H4 (cell line): ENCODE data around the gene P2RY2. TPM values are rescaled to one million over a fixed set of nuclear protein-coding genes. Genes with fewer than 3 reads are reported as not detected.
A peak's percentile ranks its signal among the peaks of the same experiment; 100 is the strongest.
"Not testable (repeated sequence)": the region's sequence is repeated elsewhere in the genome, so short reads cannot be mapped to it uniquely, and the experiment has no call there.

Source experiments
- DNase-seq: peaks from one replicate; pipeline ENCODE4 v3.0.0-alpha.2; 2015; ENCODE audit warnings: low spot score
- total RNA-seq: library from RNA; depleted of rRNA; stranded (reverse); fragments of >200 nt; shearing (Covaris generic); gene quantifications from 2 replicates; pipeline ENCODE4 v1.2.3, GENCODE V29; 2014

P2RY2 gene
- total RNA-seq, 1 experiment from 2014 or later = not detected

DNA sequence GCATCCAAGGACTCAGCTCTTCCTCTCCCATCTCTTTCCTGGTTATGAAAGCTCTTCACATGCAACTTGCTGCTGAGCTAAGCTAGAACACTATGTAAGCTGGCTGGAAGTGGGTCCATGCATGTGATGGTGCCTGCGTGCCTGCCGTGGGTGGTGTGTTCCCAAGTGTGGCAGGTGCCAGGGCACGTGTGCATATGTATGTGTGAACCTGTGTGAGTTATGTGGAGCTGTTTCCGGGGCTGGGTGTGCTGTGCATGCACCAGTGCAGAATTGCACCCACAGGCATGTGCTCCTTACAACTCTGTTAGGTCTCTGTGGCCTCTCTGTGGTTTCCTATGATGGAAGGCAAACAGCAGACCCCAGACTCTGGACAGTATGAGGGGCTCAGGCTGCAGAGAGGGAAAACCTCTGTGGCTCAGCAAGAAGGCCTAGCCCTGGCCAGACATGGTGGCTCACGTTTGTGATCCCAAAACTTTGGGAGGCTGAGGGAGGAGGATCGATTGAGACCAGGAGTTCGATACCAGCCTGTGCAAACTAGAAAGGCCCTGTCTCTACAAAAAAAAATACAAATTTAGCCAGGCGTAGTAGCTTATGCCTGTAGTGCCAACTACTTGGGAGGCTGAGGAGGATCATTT is 49.9 kb downstream of the P2RY2 start:
- DNase-seq = no peak

DNA sequence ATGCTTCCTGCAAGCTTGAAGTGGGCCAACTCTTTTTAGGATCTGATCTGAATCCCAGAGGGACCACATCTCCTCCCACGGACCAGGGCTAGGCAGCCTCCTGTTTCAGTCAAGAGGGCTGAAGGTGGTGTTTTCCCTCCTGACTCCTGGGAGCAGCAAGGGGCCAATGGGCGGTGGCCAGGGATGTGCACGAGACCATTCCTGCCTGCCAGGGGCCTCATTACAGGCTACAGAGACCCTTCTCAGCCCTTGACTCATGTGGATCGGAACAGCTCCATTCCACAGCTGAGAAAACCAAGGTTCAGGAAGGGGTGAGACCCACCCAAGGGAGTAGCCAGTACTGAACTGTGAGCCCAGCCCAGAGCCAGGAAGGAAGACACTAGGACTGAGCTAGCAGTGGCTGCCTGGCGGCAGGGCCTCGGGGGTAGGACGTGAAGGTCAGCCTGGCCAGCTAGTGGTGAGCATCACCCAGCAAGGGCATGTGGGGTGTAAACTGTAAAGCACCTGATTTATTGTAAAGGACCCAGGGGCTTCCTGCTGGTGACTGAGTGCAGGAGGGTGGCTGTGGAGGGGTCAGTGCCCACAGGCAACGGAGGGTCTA is 50.7 kb downstream of the P2RY2 start:
- DNase-seq = no peak

DNA sequence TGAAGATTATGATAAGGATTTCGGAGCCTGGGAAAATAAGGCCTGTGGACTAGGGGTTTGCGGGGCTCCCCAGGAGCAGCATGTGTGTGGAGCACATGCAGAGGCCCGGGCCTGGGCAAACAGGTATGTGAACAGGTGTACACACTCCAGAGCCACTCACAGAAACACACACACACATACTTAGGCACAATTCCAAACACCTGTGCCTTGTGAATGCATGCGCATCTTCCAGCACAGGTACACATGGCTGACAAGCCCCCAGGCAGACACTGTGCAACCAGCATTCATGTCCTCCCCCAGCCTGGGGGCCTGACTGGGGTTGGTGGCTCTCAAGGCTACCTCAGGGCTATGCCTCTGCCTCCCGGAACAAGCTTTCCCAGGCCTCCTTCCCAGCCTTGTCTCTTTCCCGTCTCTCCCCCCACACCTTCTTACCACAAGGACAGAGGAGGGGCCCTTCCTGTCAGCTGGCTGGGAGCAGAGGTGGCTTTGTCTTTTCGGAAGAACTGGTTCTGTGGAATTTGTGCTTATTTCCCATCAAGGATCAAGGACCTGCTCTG is 51.5 kb downstream of the P2RY2 start:
- DNase-seq = no peak

DNA sequence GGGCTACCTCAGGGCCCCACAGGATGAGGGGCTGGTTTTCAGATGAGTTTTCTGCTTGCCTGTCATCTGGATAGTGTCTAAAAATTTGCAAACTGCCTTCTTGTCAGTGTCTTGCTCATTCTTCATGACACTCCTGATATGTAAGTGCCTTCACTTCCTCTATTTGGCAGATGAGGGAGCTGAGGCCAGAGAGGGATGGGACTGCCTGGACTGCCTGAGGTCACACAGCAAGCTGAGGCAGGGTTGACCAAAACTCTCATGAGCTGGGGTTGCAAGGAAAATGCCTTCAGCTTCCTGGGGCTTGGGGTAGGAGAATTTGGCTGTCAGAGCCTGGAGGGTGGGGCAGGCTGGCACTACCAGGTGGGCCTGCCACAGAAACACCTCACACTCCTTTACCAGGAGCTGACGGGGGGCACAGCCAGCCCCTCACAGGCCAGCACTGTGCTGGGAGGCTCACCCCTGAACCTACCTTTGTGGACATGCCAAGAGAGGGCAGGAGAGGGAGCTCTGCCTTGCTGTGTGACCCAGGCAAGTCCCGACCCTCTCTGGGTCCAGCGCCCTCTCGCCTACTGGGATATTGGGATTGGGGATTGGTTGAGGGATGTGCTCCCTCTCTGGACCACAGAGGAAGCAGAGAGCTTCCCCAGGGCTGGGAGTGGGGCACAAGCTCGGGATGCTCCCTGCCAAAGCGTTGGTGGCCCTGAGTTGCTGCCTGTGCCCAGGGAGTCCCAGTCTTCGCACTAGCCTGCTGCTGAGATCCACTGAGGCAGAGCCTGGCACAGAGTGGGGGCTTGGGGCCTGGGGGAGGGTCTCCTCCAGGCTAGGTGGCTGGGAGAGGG is 52.2 kb downstream of the P2RY2 start:
- DNase-seq = no peak

DNA sequence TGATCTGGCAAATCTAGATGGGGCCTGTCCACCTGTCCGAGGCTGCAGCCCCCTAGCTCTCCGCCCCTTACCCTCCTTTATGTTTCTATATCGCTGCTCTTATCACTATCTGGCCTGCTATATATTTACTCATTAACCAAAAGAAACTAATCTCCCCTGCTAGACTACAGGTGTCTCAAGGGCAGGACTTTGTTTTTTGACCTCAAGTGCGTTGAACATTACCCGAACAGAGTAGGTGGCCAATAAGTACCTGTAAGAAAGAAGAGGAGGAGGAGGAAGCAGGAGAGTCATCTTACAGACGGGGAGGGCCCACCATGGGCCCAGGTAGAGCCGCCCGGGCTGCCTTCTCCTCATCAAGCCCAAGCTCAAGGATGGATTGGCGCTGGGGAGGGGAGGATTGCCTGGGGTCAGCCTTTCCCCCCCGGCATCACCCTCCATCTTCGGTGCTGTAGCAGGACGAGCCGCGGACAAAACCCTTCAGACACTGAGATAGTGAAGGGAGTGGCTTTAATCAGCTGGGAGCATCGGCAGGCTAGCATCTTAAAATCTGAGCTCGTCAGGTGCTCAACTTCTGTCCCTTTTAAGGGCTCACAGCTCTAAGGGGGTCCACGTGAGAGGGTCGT is 52.9 kb downstream of the P2RY2 start:
- no peak for DNase-seq

DNA sequence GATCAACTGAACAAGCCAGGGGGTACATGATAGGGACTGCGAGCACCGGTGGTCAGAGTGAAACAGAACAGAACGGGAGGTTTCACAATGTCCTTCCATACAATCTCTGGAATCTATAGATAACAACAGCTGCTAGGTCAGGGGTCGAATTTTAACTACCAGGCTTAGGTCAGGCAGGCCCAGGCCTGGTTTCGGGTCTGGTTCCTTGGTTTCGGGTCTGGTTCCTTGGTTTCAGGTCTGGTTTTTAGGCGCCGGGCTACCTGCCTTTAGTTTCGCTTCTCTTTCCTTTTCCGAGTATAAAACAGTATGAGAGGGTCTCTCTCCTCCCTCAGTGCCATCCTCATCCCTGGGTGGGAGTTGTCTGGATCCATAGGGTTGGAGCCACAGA is 53.4 kb downstream of the P2RY2 start:
- DNase-seq = not testable (repeated sequence)

DNA sequence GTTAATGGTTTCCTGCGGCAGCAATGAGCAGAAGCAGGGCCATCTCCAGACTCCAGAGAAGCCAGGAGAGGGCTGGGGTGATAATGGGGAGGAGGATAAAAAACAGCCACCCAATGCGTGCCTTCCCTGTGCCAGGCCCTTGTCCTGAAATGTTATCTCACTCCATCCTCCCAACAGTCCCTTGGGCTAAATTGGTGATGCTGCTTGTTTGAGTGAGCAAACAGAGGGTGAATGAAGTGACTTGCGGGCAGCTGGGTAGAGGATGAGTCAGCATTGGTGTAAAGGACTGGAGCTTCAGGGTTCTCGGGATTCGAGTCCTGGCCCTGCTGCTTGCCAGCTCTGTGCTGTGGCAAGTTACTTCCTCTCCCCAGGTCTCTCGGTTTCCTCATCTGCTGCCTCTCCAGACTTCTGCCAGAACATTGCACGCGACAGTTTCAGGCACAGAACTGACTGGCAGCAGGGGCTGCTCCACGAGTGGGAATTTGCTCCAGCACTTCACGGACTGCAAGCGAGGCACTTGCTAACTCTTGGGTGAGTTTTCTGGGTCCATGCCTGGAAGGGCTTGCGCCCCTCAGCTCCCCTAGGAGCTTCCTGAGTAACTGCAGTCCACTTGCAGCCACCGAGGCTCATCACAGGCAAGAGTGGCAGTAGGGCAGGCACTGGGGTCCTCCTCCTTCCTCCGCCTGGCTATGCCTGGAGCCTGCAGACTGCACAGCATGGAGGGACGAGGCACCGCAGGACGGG is 54.0 kb downstream of the P2RY2 start, which contains the start of gene P2RY6:
Gene P2RY6, plus strand, starts transcription at position 403 of the 744 bp plus-strand sequence. CDS start 24,181 bp downstream, outside the sequence.
- DNase-seq = peak; percentile 88

DNA sequence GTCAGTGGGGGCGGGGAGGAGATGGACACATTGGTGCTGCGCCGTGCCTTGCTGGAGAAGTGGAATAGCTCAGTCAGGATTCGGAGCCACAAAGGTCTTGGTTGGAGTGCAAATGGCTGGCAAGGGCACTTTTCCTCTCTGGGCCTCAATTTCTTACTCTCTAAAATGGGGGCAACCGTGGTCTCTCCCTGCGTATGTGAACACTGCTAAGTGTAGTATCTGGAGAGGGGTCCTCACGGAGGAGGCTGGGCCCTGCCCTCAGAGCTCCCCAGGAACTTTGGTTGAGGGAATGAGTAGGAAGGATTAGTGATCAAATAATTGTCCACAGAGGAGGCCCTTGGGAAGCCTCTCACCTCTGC is 54.6 kb downstream of the P2RY2 start:
- DNase-seq = no peak

DNA sequence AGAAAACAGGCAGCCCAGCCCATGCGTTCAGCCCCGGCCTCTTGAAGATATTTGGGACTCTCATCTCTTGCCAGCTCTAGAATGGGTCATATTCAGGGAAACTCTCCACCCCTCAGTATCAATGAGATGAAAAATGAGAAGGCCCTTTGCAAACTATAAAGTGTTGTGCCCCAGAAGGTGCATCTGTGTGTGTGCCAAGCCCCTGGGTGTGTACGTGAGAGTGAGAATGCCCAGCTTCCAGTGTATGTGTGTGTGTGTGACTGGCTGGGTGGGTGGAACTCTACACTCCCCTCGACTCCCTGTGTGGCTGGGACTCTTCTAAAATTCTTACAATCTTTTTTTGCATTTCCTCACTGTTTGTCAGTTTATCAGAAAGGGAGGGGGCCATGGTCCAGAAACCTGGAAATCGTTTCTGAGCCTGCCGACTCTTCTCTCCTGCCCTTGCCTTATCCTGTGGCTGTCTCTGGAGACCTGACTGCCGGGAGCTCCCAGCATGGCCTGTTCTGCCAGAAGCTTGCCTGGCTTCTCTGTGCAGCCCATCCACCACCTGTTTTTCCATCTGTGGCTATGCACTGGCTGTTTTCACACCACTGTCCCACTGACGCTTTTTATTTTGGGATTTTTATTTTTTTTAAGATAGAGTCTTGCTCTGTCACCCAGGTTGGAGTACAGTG is 55.3 kb downstream of the P2RY2 start:
- DNase-seq = no peak

DNA sequence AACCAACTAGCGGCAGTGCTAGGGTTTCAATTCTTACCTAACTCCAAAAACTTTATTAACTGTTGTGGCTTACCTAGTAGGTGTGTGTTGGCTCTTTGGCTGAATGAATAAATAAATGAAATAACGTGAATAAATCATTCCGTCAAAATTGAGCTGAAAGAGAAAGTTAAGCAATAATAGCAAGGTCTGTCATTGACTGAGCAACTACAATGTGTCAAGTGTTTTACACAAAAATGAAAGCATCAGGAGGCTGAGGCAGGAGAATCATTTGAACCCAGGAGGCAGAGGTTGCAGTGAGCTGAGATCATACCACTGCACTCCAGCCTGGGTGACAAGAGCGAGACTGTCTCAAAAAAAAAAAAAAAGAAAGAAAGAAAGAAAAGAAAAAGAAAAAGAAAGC is 56.1 kb downstream of the P2RY2 start:
- DNase-seq = not testable (repeated sequence)

DNA sequence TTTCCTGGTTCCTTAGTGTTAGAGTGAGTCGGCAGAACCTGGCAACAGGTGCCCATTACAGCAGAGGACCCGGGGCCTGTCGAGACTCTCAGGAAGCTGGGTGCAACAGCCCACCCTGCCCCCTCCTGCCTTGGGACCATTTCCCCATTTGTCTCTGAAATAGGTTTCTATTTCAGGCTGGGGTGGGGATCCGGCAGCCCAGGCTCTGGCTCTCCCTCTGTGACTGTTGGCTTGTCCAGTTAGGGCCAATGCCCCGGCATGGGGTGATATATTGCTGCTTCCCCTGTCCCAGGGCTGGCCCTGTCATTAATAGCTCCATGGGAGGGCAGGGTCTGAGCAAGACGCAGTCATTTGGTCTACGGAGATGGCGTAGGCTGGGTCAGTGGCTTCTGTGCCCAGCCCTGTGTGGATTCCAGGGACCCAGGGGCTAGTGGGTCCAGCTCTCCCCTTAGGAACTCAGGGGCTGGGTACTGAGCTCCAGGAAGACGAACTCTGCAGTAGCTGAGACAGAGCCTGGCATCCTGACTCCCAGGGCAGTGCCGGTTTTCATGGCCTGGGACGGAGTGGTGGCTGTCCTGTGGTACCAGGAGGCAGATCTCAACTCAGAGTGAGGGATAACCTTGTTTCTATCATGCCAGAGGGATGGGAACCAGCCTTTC is 56.8 kb downstream of the P2RY2 start:
- DNase-seq = no peak

DNA sequence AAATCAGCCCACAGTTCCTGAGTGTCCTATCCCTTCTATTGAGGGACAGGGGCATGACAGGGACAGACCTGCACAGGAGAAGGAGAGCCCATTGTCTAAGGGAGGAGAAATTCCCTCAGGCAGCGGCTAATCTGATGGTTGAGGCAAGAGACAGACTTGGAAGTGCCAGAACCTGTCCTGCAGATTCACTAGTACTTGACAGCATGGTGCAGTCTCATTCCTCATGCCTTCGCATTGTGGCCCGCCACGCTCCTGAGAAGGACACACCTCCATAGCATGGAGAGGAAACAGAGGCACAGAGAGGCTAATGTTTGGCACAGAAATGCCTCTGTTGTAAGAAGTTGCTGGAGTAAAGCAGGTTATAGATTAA is 57.3 kb downstream of the P2RY2 start:
- no peak for DNase-seq

DNA sequence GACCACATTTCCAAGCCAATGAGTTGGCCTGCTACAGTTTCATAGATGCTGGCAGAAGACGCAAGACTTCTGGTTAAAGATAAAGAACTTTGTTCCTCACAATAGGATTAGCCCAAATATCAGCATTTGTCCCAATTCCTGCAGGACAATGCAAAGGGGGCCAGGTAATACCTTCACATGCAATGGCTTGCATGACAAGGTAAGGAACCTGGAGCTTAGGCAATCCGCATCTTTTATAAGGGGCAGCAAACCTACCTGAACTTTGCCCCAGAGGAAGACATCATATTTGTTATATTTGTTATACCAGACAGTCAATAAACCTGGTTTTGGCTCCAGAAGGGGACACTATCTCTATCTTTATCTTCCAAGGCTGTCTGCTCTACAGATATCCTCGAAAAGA is 59.4 kb downstream of the P2RY2 start:
- no peak for DNase-seq

DNA sequence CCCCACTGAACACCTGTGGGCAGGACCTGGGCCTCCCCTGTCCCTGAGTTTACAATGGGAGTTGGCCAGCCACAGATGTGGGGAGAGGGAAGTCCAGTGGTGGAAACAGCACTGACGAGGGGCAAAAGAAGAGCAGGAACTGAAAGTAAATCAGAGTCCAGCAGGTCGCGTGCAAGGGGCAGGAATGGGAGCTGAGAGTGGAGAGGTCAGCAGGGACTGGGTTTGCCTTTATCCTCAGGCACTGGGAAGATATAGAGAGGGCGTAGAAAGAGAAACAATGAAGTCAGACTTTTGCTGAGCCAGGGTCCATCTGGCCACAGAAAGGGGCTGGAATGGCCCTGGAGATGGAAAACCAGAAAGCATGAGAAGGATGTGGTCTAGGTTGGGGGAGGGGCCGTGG is 62.5 kb downstream of the P2RY2 start:
- DNase-seq = no peak

DNA sequence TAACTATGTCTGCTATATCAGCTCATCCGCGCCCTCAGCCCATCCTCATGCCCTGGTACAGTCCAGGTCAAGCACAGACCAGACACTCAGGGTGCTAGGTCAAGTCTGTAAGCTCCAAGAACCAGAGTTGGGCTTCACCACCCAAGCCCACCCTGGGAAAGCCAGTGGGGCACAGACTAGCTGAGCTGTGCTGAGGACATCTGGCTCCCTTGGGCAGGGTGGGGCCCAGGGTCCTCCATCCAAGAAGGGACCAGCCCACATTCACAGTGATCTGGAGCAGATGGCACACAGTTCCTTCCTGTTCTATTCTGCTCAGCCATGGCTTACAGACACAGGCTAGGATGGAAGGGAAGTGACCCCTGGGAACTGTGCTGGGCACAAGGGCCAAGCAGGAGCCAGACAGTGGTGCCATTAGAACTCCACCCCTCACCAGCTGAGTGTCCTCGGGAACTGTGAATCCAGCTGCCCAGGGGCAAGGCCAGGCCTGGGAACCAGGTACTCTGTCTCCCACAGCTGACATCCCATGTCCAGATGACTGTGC is 63.2 kb downstream of the P2RY2 start:
- DNase-seq = no peak

DNA sequence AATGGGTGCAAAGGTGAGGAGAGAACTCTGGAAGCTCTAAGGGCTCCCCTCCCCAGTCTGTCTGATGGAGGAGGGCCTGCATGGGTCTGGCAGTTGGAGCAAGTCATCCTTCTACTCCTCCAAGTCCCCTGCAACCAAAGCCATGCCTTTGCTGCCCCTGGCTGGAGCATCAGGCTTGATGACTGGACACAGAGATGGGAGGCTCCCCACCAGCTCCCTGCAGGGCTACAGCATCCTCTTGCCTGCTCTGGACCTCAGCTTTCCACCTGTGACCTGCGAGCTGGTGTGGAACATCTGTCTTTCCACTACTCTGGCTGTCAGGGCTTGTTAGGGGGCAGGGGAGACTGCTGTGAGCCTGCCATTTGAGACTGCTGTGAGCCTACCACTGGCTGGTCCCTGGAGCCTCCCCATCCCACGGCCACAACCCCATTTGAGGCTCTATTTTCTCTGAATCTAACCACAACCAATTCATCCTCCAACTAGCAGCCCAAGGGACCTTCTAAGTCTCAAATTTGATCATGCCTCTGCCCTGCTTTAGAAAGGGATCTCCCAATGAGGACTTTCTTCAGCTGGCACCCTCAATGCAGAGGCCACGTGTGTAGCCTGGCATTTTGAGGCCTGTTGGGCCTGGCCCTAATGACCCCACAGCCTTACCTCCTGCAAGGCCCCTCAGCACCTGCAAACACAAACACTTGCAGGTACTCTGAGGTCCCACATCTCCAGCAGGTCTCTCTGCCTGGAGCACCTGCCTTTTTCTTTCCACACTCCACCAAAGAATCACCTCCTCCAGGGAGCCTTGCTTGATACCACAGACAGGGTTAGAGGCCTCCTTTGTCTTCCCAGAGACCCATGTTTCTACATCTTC is 63.9 kb downstream of the P2RY2 start:
- no peak for DNase-seq

DNA sequence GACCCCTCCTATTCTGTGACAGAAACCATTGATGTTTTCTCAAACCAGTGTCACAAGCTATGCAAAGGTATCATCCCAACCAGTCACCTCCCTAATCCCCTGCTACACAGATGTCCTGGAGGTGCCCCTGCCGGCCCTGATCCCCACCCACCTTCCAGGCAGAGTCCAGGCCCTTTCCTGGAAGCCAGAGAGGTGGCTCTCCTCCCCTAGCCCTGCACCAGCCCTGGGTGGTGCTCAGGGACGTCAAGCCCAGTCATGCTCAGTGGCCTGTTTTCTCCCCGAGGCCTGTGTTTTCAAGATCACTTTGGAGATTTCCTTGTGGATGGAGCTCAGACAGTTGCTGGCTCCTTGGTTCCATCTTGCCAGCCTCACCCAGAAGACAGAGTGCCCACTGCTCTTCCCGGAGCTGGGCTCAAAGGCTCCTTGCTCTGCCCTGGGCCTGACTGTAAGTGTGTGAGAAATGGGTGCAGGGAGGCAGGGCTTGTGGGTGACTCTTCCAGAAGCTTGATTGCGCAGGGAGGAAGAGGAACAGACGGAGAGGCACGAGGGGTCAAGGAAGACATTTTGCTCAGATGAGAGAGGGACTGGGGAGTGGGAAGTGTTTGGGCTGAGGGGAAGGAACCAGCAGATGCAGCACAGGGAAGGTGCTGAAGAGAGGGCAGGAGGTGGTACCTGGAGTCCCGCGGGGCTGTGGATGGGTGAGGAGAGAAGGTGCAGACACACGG is 65.4 kb downstream of the P2RY2 start:
- DNase-seq = no peak

DNA sequence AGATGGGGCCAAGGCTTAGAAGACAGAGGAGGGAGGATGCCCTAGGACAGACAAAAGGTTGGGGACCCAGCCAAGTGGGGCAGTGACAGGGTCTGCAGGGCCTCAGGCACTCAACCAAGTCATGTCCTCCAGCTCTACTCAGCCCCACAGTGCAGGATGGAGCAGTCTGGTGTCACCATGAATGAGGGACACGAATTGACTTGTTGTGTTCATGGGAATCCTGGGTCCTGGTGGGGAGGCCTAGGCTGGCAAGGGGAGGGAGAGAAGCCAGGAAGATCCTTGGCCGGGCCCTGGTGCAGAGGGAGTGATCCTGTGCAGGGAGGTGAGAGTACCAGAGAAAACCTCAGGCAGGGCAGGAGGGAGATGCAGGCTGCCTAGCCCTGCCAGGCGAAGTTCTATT is 66.0 kb downstream of the P2RY2 start:
- no peak for DNase-seq

DNA sequence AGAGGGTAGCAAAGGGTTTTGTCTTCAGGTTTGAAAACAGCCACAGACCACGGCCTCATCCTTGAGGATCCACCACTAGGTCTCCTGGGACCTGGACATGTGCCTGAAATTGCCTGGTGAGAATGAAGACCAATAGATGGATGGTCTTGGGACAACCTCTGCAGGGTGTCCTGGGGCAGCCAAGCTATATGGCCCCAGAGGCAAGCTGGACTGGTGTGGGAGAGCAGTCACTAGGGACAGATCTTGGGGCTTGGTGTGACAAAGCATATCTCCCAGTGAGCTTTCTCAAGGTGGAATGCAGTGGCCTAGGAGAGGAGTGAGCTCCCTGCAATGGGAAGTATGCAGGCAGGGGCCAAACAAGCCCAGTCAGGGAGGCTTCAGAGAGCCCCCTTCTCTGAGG is 67.6 kb downstream of the P2RY2 start:
- no peak for DNase-seq
